ENCODE results near the gene SLC14A1.

DNA sequence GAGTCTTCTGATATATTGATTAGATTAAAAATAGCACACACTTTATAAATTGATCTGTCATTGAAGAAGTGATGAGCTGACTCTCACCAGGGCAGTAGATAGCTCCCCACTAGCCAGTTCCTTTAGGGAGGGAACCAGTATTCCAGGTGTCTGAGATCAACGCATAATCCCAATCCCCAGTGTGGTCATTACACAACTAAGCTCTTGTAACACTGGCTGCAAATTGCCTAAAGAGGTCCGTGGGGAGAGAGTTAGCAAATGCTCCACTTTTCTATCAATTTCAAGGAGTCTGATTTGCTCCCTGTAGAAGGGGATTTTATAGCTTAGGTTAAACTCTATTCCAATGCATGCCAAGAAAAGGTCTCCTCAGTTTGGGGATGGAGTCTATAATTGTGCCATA lies 7.7 kb downstream of the SLC14A1 start:
- TF ChIP-seq GATAD2B (conservative IDR thresholded peaks at IDR 0.05; ENCODE audit: low read depth), result no peak
- no peak for TF ChIP-seq JUNB (IDR thresholded peaks at IDR 0.05)
- TF ChIP-seq BRCA1 (IDR thresholded peaks at IDR 0.05; ENCODE audit: low read depth, low read length), result no peak
- TF ChIP-seq NRF1 (conservative IDR thresholded peaks at IDR 0.05; ENCODE audit: low read depth, low read length), result no peak
- no peak for TF ChIP-seq POLR2AphosphoS5 (IDR thresholded peaks at IDR 0.05; ENCODE audit: low read length)
